Fibroblast of lung (primary cell): ENCODE results near the gene ZNF507.
A peak's percentile ranks its signal among the peaks of the same experiment; 100 is the strongest.

ENCODE experiments used
- EZH2 ChIP-seq: IDR thresholded peaks from 2 replicates; pipeline ENCODE4 v1.5.1; 2012; ENCODE audit warnings: low read length, control low read depth, mild to moderate bottlenecking; ENCODE audit errors: missing control alignments
- TF ChIP-seq, protein P1 (sequence below), 2 donors: IDR thresholded peaks in 1 of 2; conservative IDR thresholded peaks in 1 of 2; 1 replicate in 1 of 2; 2 replicates in 1 of 2; pipeline ENCODE4 v1.5.1; 2011 to 2012; ENCODE audit warnings: low read length in 2 of 2, control low read depth in 1 of 2, inconsistent platforms in 1 of 2, low read depth in 1 of 2, mild to moderate bottlenecking in 1 of 2

DNA sequence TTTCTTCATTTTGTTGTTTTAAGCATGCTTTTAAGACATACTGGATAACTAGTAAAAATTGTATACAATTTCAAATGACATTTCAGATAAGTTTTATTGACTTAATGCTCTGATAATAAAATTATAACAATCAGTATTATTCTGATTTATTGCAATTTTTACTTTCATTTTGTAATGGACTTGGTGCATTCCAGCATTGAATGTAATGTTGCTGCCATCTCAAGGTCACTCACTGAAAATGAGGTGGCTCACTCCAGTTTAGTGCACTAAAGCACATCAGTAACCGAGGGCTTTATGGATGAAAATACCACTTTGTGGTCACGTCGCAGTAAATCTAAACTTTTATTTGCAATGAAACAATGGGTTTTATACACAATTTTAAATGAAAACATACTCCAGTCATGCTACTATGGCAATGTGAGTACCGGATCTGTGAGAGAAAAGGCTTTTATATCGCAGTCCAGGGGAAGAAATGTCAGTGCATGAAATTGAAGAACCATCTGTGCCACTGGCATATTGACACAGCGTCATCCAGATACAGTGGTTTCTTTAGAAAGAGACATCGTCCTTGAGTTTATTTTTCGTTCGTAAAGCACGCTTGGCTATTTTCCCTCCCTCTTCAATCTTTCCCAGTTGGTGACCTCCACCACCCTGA, 20.7 kb upstream of the ZNF507 start:
- TF ChIP-seq, protein P1, sequence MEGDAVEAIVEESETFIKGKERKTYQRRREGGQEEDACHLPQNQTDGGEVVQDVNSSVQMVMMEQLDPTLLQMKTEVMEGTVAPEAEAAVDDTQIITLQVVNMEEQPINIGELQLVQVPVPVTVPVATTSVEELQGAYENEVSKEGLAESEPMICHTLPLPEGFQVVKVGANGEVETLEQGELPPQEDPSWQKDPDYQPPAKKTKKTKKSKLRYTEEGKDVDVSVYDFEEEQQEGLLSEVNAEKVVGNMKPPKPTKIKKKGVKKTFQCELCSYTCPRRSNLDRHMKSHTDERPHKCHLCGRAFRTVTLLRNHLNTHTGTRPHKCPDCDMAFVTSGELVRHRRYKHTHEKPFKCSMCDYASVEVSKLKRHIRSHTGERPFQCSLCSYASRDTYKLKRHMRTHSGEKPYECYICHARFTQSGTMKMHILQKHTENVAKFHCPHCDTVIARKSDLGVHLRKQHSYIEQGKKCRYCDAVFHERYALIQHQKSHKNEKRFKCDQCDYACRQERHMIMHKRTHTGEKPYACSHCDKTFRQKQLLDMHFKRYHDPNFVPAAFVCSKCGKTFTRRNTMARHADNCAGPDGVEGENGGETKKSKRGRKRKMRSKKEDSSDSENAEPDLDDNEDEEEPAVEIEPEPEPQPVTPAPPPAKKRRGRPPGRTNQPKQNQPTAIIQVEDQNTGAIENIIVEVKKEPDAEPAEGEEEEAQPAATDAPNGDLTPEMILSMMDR (conservative IDR thresholded peaks at IDR 0.05 in 1 of 2, IDR thresholded peaks at IDR 0.05 in 1 of 2; ENCODE audit: low read depth in 1 of 2, low read length in 2 of 2) = peak; percentile 29
- TF ChIP-seq EZH2 = no peak
